IMR-90 (cell line): ENCODE results near the gene CHMP6.

Source experiments
- CEBPB ChIP-seq: IDR thresholded peaks from 2 replicates; pipeline ENCODE4 v1.6.1; 2012; ENCODE audit warnings: low read depth, low read length, improper control_type of control experiment
- MXI1 ChIP-seq: IDR thresholded peaks from 2 replicates; pipeline ENCODE4 v1.6.1; 2012; ENCODE audit warnings: low read depth, mild to moderate bottlenecking, low read length, moderate library complexity, borderline replicate concordance
- POLR2A ChIP-seq: IDR thresholded peaks from 2 replicates; pipeline ENCODE4 v1.6.1; 2012; ENCODE audit warnings: mild to moderate bottlenecking, low read depth, low read length
- RCOR1 ChIP-seq: IDR thresholded peaks from 2 replicates; pipeline ENCODE4 v1.6.1; 2012; ENCODE audit warnings: mild to moderate bottlenecking, low read length, improper control_type of control experiment; ENCODE audit not compliant: insufficient replicate concordance
- RFX5 ChIP-seq: IDR thresholded peaks from 2 replicates; pipeline ENCODE4 v1.8.0; 2012; ENCODE audit warnings: low read depth, mild to moderate bottlenecking, low read length, moderate library complexity
- TF ChIP-seq, protein P1 (sequence below): conservative IDR thresholded peaks from 2 replicates; pipeline ENCODE4 v1.5.1; 2012; ENCODE audit warnings: mild to moderate bottlenecking, low read depth, low read length, improper control_type of control experiment
- TF ChIP-seq, protein P2 (sequence below): fragments of 150-350 bp; IDR thresholded peaks from 2 replicates; pipeline ENCODE4 v1.6.1; 2016; ENCODE audit warnings: low read depth, mild to moderate bottlenecking, low read length, moderate library complexity, borderline replicate concordance

DNA sequence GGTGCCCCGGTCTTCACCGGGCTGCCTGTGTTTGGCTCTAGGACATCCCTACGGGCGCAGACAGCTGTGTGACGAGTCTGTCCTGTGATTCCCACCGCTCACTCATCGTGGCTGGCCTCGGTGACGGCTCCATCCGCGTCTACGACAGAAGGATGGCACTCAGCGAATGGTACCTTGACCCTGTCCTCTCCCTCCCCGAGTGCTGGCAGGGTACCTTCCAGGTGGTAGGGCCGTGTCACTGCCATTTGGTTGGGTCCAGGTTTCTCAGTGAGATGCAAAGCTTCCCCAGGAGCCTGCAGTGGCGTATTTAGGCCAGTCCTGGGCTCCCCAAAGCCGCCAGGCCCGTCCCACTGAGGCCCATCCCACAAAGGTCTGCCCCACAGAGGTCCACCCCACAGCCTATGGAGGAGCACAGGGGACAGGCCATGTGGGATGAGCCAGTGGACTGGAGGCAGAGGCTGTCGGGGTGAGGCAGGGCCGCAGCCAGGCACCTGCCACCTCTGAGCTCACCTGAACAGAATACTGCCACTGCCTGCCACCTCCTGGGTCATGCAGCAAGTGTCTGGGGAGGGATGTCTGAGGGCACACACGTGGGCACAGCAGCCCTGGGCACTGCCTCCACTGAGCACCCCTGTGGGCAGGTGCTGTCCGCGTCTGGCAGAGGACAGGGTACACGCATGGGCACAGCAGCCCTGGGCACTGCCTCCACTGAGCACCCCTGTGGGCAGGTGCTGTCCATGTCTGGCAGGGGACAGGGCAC, 31.4 kb upstream of the CHMP6 start:
- TF ChIP-seq POLR2A (no peak), CEBPB (no peak), RFX5 (no peak), MXI1 (no peak), RCOR1 (no peak)
- TF ChIP-seq, protein P1, sequence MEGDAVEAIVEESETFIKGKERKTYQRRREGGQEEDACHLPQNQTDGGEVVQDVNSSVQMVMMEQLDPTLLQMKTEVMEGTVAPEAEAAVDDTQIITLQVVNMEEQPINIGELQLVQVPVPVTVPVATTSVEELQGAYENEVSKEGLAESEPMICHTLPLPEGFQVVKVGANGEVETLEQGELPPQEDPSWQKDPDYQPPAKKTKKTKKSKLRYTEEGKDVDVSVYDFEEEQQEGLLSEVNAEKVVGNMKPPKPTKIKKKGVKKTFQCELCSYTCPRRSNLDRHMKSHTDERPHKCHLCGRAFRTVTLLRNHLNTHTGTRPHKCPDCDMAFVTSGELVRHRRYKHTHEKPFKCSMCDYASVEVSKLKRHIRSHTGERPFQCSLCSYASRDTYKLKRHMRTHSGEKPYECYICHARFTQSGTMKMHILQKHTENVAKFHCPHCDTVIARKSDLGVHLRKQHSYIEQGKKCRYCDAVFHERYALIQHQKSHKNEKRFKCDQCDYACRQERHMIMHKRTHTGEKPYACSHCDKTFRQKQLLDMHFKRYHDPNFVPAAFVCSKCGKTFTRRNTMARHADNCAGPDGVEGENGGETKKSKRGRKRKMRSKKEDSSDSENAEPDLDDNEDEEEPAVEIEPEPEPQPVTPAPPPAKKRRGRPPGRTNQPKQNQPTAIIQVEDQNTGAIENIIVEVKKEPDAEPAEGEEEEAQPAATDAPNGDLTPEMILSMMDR: no peak
- TF ChIP-seq, protein P2, sequence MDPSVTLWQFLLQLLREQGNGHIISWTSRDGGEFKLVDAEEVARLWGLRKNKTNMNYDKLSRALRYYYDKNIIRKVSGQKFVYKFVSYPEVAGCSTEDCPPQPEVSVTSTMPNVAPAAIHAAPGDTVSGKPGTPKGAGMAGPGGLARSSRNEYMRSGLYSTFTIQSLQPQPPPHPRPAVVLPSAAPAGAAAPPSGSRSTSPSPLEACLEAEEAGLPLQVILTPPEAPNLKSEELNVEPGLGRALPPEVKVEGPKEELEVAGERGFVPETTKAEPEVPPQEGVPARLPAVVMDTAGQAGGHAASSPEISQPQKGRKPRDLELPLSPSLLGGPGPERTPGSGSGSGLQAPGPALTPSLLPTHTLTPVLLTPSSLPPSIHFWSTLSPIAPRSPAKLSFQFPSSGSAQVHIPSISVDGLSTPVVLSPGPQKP: no peak
